Erythroblast (primary cell): ENCODE measurements around the gene SSR2.

Experiments used
- GATA1 ChIP-seq: IDR thresholded peaks from 2 replicates; pipeline ENCODE4 v1.6.1; 2011; ENCODE audit warnings: low read depth, mild to moderate bottlenecking, control low read depth, low read length, moderate library complexity
- POLR2A ChIP-seq: IDR thresholded peaks from 2 replicates; pipeline ENCODE4 v1.6.1; 2011; ENCODE audit warnings: mild to moderate bottlenecking, low read length

DNA sequence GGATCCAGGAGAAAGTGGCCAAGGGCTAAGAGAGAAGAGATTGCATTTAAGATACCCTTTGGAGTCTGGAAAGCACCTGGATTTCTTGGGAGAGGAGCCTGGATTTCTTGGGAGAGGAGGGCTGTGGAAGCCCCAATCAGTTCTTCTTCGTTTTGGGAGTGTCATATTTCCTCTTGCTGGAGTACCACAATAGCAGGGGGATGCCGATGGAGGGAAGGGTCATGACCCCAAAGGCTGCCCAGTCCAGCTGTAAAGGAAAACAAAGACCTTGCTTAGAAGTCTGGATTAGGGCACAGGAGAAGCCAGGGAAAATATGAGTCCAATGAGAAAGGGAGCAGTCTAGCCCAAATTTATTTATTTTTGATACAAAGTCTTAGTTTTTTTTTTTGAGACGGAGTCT, 11.3 kb downstream of the SSR2 start:
- TF ChIP-seq POLR2A (no peak), GATA1 (no peak)
